GM18873 (cell line): Measurements from ENCODE around the gene SMARCAL1.
A peak's percentile ranks its signal among the peaks of the same experiment; 100 is the strongest.

ENCODE experiments used
- ATAC-seq: cut with Tn5 transposase; IDR thresholded peaks from one replicate; pipeline ENCODE4 v1.9.1; 2021; ENCODE audit warnings: mild to moderate bottlenecking, moderate library complexity, moderate number of reproducible peaks; ENCODE audit not compliant: unreplicated experiment, low FRiP score

SMARCAL1 gene

GRCh38 chr2:216473187-216473586 is 60.9 kb downstream of the SMARCAL1 start:
- no peak for ATAC-seq

GRCh38 chr2:216474925-216475670 is 62.8 kb downstream of the SMARCAL1 start:
- ATAC-seq = no peak

- ATAC-seq = no peak
These were observed 63.5 kb downstream of the SMARCAL1 start for GRCh38 chr2:216475767-216476166.

GRCh38 chr2:216477283-216478035 is 65.2 kb downstream of the SMARCAL1 start:
- no peak for ATAC-seq

GRCh38 chr2:216478151-216478550 is 65.9 kb downstream of the SMARCAL1 start:
- no peak for ATAC-seq

GRCh38 chr2:216478791-216479190 is 66.5 kb downstream of the SMARCAL1 start:
- no peak for ATAC-seq

GRCh38 chr2:216480221-216480620 is 67.9 kb downstream of the SMARCAL1 start:
- ATAC-seq = no peak

- no peak for ATAC-seq
These were observed 70.4 kb downstream of the SMARCAL1 start for GRCh38 chr2:216482640-216483039.

GRCh38 chr2:216485237-216485636 is 73.0 kb downstream of the SMARCAL1 start:
- no peak for ATAC-seq

- no peak for ATAC-seq
These were observed 73.5 kb downstream of the SMARCAL1 start for GRCh38 chr2:216485745-216486144.

GRCh38 chr2:216486271-216486670 is 74.0 kb downstream of the SMARCAL1 start:
- ATAC-seq = no peak

GRCh38 chr2:216486708-216487107 is 74.4 kb downstream of the SMARCAL1 start:
- no peak for ATAC-seq

GRCh38 chr2:216490061-216490460 is 77.8 kb downstream of the SMARCAL1 start:
- ATAC-seq = no peak

- peak; percentile 96 for ATAC-seq
These were observed 79.7 kb downstream of the SMARCAL1 start for GRCh38 chr2:216491793-216492596.

GRCh38 chr2:216492597-216493333 is 80.5 kb downstream of the SMARCAL1 start:
- no peak for ATAC-seq

GRCh38 chr2:216493334-216493685 is 81.0 kb downstream of the SMARCAL1 start:
- ATAC-seq = no peak

GRCh38 chr2:216495656-216496055 is 83.4 kb downstream of the SMARCAL1 start:
- ATAC-seq = no peak

GRCh38 chr2:216497382-216498069 is 85.2 kb downstream of the SMARCAL1 start:
- ATAC-seq = no peak

GRCh38 chr2:216498070-216498378 is 85.7 kb downstream of the SMARCAL1 start:
- no peak for ATAC-seq
